Testis (tissue), 2 donors: ENCODE measurements around the gene GALNT9.

Source experiments
- CTCF ChIP-seq, 3 experiments: fragments of 450-650 bp in 2 of 3; fragments of 200-600 bp in 1 of 3; sonication (generic) in 1 of 3; IDR thresholded peaks; one replicate each; pipeline ENCODE4 v1.5.1; 2016 to 2019; ENCODE audit warnings: antibody characterized with exemption in 3 of 3, mild to moderate bottlenecking in 2 of 3, moderate library complexity in 1 of 3
- POLR2A ChIP-seq: fragments of 450-650 bp; IDR thresholded peaks from one replicate; pipeline ENCODE4 v1.6.1; 2017; ENCODE audit warnings: antibody characterized with exemption, mild to moderate bottlenecking, moderate library complexity

GRCh38 chr12:132345126-132345525, 15.7 kb upstream of the GALNT9 start:
- TF ChIP-seq POLR2A (no peak), CTCF (IDR thresholded peaks at IDR 0.05) (no peak)
